Cardiac fibroblast (primary cell): ENCODE results near the gene GLT8D1.

Source experiments
- DNase-seq, 2 donors: peaks; one replicate each; pipeline versions ENCODE4 v3.0.0 to v3.0.0-alpha.2; 2010; ENCODE audit warnings: low read depth in 2 of 2
- H3K4me3 ChIP-seq, 2 donors: replicated peaks in 1 of 2; 1 replicate in 1 of 2; 2 replicates in 1 of 2; pipeline ENCODE4 v1.5.1; 2011; ENCODE audit warnings: low read depth in 2 of 2, low read length in 2 of 2, mild to moderate bottlenecking in 2 of 2, moderate library complexity in 1 of 2
- CTCF ChIP-seq: IDR thresholded peaks from one replicate; pipeline ENCODE4 v1.5.1; 2011; ENCODE audit warnings: low read depth, mild to moderate bottlenecking, low read length, inconsistent platforms

The GLT8D1 gene

DNA sequence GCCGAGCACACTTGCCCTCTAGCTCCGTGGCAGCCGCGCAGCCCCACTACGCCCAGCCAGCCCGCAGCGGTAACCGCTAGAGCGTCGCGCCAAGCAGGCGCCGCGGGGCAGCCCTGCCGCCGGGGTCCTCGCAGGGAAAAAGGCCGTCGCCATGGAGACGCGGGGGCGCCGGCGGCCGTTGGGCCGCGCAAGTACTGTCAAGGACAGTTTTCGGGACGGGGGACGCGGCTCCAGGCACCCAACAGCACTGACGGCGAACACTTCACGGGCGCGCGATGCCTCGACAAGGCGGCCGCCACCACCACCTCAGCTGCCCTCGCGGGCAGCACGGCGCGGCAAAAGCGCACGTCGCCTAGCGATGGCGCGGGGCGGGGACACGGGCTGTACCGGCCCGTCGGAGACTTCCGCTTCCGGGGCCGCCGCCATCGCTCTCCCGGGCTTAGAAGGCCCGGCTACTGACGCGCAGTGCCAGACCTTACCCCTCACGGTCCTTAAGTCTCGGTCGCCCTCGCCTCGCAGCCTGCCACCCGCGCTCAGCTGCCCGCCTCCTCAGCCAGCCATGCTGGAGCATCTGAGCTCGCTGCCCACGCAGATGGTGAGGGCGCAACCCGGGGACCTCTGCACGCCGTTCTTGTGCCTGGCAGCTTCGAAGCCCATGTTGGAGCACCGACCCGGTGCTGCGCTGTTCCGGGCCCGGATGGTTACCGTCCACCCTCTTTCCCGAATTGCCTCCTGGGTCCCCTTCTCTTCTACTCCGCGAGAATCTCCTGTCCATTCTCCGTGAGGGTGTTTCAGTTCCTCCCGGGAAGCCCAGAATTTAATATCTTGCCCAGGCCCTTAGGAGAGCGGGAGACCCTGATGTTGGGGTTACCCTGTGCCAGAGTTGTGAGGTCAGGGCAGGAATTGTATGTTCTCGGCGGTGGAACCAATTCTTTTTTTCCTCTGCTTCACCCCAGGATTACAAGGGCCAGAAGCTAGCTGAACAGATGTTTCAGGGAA is at the start of gene GLT8D1, which contains the start of gene SPCS1:
GLT8D1 (minus strand) TSS at position 104 of the 999 bp plus-strand sequence. CDS start 5,331 bp downstream, outside the sequence.
SPCS1 (plus strand) TSS at position 419 of the 999 bp plus-strand sequence; CDS start at position 560, 141 bp downstream.
- TF ChIP-seq CTCF = no peak
- peak; percentile 89 for DNase-seq

GRCh38 chr3:52754373-52754772 is 48.8 kb upstream of the GLT8D1 start:
- no peak for TF ChIP-seq CTCF
- DNase-seq = no peak
- H3K4me3 ChIP-seq = no peak overlapping the region

More for the DNA sequence above, at the start of gene GLT8D1, which contains the start of gene SPCS1:
- H3K4me3 ChIP-seq = peak within 1 kb of the TSS; percentile 85 to 97

GRCh38 chr3:52752045-52752660 is 46.6 kb upstream of the GLT8D1 start:
- no peak for DNase-seq
- TF ChIP-seq CTCF = no peak
- no peak overlapping the region for H3K4me3 ChIP-seq

DNA sequence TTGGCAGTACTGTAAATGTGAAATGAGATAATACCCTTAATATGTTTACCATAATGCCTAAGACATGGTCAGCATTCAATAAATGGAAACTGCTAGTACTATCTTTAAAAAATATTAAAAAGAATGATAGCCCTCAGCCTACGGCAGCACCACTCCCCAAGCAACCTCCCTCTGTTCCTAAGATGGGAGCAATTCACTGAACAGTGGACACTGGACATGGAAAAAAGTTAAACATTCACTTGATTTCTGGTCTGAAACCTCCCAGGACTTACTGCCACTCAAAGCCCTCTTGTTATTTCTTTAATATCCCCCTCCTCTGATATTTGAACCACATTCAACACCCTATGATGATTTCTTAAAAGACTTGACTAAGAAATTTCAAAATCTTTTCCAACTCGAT is 38.1 kb upstream of the GLT8D1 start:
- DNase-seq = no peak
- H3K4me3 ChIP-seq = no peak overlapping the region
- no peak for TF ChIP-seq CTCF

GRCh38 chr3:52743152-52743551 is 37.6 kb upstream of the GLT8D1 start:
- no peak for DNase-seq
- no peak for TF ChIP-seq CTCF
- no peak overlapping the region for H3K4me3 ChIP-seq

DNA sequence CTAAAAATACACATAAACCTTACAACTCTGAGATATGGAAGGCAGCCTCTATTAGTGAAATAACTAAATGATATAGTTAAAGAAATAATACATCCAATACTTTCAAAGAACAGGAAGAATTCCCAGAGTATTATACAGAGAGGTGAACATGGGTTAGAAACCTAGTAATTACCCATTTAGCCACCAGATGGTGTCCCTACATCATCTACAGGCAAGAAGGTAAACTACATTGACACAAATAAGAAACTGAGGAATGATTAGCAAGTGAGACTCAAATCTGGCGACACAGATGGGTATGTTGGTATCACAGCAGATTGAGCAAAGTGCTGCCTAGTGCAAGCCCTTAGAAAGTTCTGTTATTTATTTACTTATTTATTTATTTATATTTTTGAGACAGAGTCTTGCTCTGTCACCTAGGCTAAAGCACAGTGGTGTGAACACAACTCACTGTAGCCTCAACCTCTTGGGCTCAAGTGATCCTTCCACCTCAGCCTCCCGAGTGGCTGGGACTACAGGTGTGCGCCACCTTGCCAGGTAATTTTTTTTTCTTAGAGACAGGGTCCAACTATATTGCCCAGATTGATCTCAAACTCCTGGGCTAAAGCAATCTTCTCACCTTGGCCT is 36.9 kb upstream of the GLT8D1 start:
- TF ChIP-seq CTCF = peak; percentile 61
- H3K4me3 ChIP-seq = no peak overlapping the region
- DNase-seq = peak; percentile 61 to 66
